Cardiac septum (tissue), 1 donor: ENCODE measurements around the gene KRT35. TPM values are rescaled to one million over a fixed set of nuclear protein-coding genes. Genes with fewer than 3 reads are reported as not detected.

Experiments used
- DNase-seq: peaks from one replicate; pipeline ENCODE4 v3.0.0-alpha.2; 2020; ENCODE audit warnings: low spot score
- intact Hi-C: fragments of 100-400 bp; cut with DNase I; formaldehyde crosslinking; loops from one replicate; pipeline ENCODE4 v1.14.0; 2022
- total RNA-seq: library from RNA; stranded (reverse); fragmentation: NEBNext Ultra II Directional; extraction: Animal tissue kit (Norgen Biotek cat#: 25700); gene quantifications from one replicate; pipeline ENCODE4 v1.2.1, GENCODE V29; 2021
- donor health status: DM: no; HTN: no; CAD: no.

The KRT35 gene
- total RNA-seq, 1 donor from 2014 or later: not detected

- intact Hi-C loops: loop anchor here (10.0 kb wide), 1 partner anchor 167 kb away; no protein-coding TSS in a partner anchor
- no peak for DNase-seq
These were observed 10.5 kb upstream of the KRT35 start for GRCh38 chr17:41491476-41491875.

- intact Hi-C loops: loop anchor here (10.0 kb wide), 1 partner anchor 165 kb away; no protein-coding TSS in a partner anchor
- DNase-seq: no peak
These were observed 9.3 kb upstream of the KRT35 start for GRCh38 chr17:41490000-41490990.

DNA sequence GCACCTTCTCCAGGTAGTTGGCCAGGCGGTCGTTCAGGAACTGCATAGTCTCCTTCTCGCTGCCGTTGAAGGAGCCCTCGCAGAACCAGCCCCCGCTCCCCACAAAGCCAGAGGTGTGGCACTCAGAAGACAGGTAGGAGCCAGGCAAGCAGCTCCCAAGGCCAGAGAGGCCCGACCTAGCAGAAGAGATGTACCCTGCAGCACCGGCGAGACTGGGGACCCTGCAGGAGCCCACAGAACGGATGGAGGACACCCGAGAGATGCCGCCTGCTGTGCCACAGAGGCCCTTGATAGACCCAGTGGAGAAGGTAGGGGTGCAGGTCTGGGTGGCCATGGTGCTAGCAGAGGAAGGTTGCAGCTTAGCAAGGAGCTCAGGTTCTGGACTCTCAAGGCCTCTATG, 8.6 kb upstream of the KRT35 start, which contains the start of gene KRT36:
Gene KRT36 (minus strand): TSS at position 380 of the 400 bp plus-strand sequence. CDS start 46 bp downstream, at position 334.
- intact Hi-C loops: no loop called here
- DNase-seq: no peak

- intact Hi-C loops: no loop called here
- peak; percentile 88 for DNase-seq
These were observed 6.0 kb upstream of the KRT35 start for GRCh38 chr17:41486809-41487530.

DNA sequence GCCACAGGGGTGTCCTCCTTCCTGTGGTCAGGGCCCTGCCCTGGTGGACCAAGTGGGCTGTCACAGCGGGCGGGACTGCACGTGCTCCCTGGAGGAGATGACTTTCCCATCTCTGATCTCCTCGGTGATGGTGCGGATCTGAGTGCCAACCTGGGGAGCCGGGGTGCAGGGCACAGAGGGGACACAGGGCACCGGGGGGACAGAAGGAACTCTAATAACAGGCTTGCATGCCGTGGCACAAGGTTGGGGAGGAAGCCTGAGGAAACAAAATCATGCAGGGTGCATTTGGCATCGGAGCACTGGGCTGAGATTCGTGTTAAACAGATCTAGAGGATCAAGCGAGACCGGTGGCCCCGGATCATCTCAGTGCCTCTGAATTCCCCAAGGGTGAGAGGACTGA, 5.4 kb upstream of the KRT35 start:
- intact Hi-C loops: no loop called here
- DNase-seq: no peak

GRCh38 chr17:41484920-41485904, 4.3 kb upstream of the KRT35 start:
- DNase-seq: no peak
- intact Hi-C loops: no loop called here

DNA sequence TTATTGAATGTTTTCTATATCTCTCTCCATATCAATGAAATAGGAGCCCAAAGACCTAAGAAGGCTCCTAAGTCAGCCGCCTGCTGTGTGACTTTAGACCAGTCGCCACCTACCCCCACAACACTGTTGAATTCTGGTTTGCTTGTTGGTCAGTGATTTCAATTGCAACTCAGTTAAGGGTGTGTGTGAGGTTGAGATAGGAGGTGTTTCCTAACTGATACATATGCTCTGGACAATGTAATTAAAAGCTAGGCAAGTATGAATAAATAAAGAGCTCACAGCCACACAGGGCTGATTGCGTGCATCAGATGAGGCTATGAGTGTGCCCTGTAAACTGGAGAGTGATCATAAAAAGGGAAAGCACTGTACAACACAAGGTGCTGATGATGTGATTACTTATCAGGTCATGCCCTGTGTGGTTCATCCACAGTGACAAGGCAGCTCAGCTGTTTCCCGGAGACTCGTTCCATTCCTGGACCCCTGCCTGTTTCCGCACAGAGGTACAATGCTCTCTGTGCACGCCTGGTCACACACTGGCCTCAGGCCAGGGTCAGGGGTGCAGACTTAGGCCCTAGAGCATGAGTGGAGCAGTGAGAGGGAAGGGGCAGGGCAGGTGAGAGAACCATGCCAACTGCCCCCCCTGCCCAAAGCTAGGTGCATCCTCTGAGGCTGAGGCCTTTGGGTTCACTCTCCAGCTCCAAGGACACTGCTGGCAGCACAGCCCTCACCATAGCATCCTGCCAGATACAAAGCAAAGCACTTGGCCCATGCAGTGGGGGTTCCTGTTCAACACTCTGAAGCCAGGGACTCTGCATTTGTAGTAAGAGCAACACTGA, 3.3 kb upstream of the KRT35 start:
- intact Hi-C loops: no loop called here
- no peak for DNase-seq

GRCh38 chr17:41483531-41483930, 2.6 kb upstream of the KRT35 start:
- intact Hi-C loops: no loop called here
- no peak for DNase-seq

- DNase-seq: no peak
- intact Hi-C loops: no loop called here
These were observed 370 bp downstream of the KRT35 start for GRCh38 chr17:41480581-41480980.

DNA sequence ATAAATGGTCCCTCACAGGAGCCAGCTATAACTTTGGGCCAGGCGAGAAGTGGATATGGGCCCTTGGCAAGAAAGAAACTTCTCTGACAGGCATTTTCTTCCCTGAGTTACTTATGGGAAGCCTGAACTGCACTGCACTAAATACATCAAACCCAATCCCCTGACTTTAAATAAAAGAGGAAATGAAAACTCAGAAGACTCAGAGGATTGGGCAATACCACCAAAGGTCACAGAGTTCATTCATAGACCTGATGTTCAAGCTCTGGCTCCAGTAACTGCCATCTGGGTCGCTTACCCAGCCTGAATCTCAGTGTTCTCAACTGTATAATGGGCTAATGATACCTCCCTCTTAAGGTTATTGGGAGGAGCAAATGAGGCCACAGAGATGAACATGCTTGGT, 815 bp downstream of the KRT35 start:
- no peak for DNase-seq
- intact Hi-C loops: no loop called here

DNA sequence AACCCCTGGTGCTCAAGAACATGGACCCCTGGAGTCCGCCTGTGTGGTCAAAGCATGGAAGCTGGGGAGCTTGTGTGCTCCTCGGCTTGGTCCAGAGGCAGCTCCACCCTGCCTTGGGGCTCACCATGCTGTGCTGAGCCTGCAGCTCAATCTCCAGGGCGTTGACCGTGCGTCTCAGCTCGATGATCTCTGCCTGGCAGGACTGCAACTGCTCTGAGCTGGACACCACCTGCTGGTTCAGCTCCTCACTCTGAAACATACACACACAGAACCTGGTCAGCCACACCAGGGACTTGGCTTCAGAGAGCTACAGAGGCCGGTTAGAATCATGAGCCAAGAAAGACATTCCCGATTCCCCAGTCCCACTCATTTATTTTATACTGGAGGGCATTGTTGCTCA, 2.7 kb downstream of the KRT35 start:
- no peak for DNase-seq
- intact Hi-C loops: no loop called here

DNA sequence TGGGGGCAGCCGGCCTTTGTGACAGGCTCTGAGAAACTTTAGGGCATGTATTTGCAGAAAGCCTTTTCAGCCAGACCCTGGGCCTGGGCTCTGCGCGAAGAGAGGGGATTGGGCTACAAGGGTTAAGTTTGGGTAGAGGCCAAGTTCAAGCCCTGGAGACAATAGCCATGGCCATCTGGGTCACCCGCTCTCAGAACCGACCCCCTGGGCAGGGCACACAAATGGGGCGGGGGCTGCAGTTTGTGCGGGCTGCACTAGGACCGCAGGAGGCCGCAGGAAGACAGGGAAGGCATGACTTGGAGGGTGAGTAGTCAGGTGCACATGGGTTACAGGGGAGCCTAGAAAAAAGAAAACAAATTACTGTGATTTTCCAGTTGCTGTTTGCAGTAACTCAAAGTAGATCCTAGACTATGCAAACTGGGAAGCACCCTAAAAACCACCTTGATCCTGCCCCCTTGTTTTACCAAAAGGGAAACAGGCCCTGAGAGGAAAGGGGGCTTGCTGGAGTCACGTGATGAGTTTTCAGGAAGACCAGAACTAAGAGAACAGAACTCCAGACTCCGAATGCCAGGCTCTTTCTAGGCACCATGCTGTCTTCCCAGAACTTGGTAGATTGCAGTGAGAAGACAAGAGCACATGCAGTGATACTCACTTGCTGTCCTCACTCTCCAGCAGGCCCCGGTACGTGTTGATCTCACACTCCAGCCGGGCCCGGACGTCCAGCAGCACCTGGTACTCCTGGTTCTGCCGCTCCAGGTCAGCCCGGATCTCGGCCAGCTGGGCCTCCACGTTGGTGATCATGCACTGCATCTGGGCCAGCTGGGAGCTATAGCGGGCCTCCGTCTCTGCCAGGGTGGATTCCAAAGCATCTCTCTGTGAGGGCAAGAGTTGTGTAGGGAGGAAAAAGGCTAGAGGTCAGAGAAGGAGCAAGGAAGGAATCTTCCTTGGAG, 3.8 kb downstream of the KRT35 start:
- intact Hi-C loops: no loop called here
- no peak for DNase-seq

GRCh38 chr17:41475421-41475820, 5.5 kb downstream of the KRT35 start:
- intact Hi-C loops: no loop called here
- DNase-seq: no peak

GRCh38 chr17:41474863-41475262, 6.1 kb downstream of the KRT35 start:
- intact Hi-C loops: no loop called here
- DNase-seq: no peak

- DNase-seq: no peak
- intact Hi-C loops: no loop called here
These were observed 12.6 kb downstream of the KRT35 start for GRCh38 chr17:41468346-41468745.

- no peak for DNase-seq
- intact Hi-C loops: no loop called here
These were observed 13.4 kb downstream of the KRT35 start for GRCh38 chr17:41467561-41467960.

GRCh38 chr17:41466988-41467387, 14.0 kb downstream of the KRT35 start, which contains the start of gene KRT32:
TSS of gene KRT32 (minus strand) at chr17:41467386. CDS start at chr17:41467325, 61 bp downstream.
- no peak for DNase-seq
- intact Hi-C loops: no loop called here
